GM19328 (cell line): ENCODE results near the gene TRIM47.
"Not testable (repeated sequence)": the region's sequence is repeated elsewhere in the genome, so short reads cannot be mapped to it uniquely, and the experiment has no call there.

Source experiments
- ATAC-seq: cut with Tn5 transposase; IDR thresholded peaks from one replicate; pipeline ENCODE4 v1.9.1; 2021; ENCODE audit warnings: mild to moderate bottlenecking, moderate library complexity; ENCODE audit not compliant: unreplicated experiment

Gene TRIM47

DNA sequence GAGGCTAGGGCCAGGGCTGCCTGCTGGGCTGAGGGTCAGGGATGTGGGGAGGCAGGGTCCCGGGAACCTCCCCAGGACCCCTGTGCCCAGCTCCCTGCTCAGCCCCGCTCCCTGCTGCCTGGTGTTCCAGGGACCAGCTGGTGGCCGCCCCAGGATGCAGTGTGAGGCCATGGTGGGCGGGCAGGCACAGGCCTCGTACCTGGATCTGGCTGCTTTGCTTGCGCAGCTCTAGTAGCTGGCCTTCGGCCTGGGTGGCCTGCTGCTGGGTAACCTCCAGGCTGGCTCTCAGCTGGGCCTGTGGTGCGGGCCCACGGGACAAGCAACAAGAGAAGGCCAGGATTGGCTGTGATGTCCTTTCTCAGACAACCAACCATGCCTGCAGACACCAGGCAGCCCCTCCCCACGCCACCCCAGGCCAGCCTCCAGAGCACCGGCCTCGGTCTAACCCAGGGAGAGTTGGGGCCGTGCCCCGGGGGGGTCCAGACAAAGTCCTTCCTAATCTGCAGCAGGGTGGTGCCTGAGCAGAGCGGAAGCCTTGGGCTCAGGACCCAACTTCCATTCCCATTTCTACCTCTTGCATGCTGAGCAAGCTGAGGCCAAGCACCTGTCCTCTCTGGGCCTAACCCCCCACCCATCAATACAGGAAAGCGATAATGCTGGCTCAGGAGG, 14.3 kb upstream of the TRIM47 start:
- no peak for ATAC-seq

DNA sequence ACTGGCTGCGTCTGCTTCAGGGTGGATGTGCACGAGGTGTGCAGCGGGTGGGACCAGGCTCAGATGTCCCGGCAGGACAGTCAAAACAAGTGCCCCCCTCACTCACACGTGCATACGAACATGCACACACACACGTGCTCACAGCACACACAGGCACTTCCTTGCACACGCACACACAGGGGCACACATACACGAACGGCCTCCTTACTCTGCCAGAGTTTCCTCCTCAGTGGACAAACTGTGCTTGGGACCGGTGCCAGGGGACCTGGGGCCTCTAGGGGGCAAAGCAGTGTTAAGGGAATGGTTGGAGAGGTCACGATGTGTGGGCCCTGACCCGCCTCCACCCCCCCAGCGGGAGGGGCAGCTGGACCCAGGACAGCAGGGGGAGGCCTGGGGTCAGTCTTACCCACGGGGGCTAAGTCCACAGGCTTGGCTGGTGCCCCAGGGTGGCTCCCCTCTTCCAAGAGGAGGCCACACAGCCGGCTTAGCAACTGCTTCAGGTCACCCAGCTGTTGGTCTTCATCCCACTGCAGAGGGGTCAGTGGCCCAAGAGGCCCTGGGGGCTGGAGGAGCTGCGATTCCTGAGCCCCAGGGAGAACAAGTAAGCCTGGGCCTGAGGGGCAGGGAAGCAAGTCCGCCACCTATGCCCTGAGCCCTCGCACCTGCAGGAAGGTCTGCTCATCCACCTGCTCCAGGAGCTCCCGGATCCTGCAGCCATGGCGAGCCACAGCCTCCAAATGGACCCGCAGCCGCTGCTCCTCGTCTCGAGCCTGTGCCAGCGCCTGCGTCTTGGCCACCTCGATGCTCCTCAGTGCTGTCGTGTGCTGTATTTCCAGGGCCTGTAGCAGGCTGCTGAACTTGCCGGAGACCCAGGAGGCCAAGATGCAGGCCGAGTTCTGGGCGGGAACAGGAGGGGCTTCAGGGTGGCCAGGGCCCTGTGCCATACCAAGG, 13.5 kb upstream of the TRIM47 start:
- no peak for ATAC-seq

GRCh38 chr17:75891022-75891604, 12.7 kb upstream of the TRIM47 start:
- no peak for ATAC-seq

DNA sequence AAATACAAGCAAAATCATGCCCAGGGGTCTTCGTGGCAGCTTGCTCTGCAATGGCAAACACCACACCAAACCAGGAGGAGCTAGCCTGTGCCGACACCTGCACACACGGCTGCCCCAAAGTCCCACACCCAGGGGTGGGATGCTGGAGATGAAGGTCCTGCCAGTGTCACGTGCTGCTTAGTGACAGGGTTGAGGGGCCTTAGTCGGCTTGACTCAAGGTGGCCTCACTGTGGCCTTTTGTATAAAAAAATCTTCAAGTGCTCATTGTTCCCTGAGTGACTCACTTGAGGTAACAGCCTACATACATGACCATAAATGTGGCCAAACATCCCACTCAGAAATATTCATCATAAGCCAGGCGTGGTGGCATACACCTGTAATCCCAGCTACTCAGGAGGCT, 11.1 kb upstream of the TRIM47 start:
- no peak for ATAC-seq

DNA sequence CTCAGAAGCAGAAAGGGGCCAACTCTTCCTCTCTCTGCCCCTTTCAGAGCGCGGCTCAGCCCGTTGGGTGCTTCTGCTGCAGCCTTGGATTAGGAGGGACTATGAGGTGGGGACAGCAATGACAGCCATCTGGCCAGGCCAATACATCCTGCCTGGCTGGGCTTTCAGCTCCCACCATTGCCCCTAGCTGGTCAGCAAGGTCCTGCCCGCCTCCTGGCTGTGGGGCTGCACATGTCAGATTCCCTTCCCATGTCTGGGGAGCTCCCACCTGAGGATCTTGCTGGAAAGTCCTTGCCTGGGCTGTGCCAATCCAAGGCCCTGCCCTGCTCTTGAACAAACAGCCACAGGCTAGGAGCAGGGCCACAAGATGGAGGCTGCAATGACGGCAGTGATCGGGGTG, 10.1 kb upstream of the TRIM47 start:
- no peak for ATAC-seq

DNA sequence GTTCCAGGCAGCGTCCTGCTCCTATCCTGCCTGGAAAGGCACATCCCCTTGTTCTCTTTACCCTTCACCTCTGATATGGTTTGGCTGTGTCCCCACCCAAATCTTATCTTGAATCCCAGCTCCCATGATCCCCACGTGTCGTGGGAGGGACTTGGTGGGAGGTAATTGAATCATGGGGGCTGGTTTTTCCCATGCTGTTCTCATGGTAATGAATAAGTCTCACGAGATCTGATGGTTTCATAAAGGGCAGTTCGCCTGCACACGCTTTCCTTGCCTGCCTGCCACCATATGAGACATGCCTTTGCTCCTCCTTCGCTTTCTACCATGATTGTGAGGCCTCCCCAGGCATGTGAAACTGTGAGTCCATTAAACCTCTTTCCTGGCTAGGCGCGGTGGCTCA, 7.5 kb upstream of the TRIM47 start:
- not testable (repeated sequence) for ATAC-seq

GRCh38 chr17:75885431-75885830, 7.0 kb upstream of the TRIM47 start:
- ATAC-seq: no peak

GRCh38 chr17:75881678-75882454, 3.5 kb upstream of the TRIM47 start:
- ATAC-seq: no peak

- ATAC-seq: no peak
Measured at GRCh38 chr17:75880266-75880665, 1.9 kb upstream of the TRIM47 start.

DNA sequence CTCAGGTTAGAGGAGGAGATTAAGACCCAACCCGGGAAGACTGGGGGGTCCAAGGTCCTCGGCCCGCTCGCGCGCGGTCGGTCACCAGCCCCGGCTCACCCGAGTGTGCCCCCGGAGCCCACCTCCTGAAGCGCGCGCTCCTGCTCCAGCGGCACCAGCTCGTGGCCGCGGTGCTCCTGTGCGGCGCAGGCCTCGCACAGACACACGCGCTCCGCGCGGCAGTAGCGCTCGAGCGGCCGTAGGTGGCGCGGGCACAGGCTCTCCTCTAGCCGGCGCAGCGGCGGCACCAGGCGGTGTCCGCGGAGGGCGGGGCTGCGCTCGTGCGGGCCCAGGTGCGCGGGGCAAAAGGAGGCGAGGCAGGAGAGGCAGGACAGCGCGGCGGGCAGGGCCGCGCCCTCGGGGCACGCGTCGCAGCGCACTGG, 618 bp downstream of the TRIM47 start:
- ATAC-seq: no peak

DNA sequence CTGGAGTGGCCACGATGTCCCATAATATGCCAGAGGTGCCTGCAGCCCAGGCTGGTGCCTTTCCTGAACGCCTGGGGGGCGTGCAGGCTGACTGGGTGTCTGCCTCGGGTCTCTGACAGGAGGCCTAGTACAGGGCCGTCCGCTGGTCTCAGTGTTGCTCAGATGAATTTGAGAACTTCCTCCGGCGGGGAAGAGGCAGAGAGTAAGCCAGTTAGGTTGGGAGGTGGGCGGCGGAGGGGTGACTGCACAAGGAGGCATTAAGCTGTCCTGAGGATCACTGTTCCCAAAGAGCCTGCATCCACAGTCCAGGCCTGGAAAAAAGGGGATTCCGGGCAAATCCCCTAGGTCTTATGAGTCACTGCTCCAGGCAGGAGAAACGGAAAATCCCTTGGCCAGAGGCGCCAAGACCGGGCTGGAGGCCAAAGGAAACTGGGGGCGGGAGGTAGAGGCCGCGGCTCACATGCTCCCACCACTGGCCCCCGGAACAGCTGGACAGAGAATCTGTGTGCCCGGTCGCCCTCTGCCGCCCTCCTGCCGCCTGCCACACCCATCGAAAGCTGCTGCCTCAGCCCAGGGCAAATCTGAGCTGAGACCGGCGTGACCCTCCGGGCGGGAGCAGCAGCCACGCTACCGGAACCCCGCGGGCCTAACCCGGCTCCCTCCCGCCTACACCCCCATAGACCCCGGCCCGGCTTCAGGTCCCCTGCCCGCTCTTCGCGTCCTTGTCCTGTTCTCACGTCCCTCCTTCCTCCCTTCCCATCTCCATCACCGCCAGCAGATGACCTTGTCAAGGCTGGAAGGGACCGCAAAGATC, 1.2 kb downstream of the TRIM47 start:
- no peak for ATAC-seq

GRCh38 chr17:75876190-75876937, 2.0 kb downstream of the TRIM47 start:
- no peak for ATAC-seq

DNA sequence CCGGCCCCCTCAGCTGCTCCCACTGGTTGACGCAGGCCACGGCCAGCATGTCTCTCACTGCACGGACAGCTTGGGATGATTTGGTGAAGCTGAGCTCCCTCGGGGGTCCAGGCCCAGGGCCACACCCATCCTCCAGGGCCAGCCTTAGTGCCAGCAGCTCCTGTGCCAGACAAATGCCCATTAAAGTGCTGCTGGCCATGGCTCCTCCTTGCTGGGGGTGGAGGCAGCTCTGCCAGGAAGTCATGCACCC, 2.5 kb downstream of the TRIM47 start:
- ATAC-seq: no peak

GRCh38 chr17:75875182-75875939, 3.0 kb downstream of the TRIM47 start:
- no peak for ATAC-seq

- no peak for ATAC-seq
Measured at GRCh38 chr17:75874323-75875181, 3.8 kb downstream of the TRIM47 start.

- ATAC-seq: no peak
Measured at GRCh38 chr17:75873587-75874322, 4.6 kb downstream of the TRIM47 start.
